B cell (primary cell): Measurements from ENCODE around the gene SLC38A10. TPM values are rescaled to one million over a fixed set of nuclear protein-coding genes. Genes with fewer than 3 reads are reported as not detected.

Experiments
- ATAC-seq: fragments of 200-7000 bp; cut with Tn5 transposase; one replicate; pipeline ENCODE4 v1.10.0; 2021; ENCODE audit warnings: low read depth, mild to moderate bottlenecking, moderate number of reproducible peaks, moderate library complexity
- CTCF ChIA-PET: fragments of 350-600 bp; sonication (Branson Sonifier 250); formaldehyde crosslinking; loops from one replicate; lab custom pipeline; 2021; ENCODE audit warnings: antibody characterized with exemption, inconsistent platforms; lab: Charles Lee
- POLR2A ChIA-PET: fragments of 350-600 bp; sonication (Branson Sonifier 250); formaldehyde crosslinking; loops from one replicate; lab custom pipeline; 2021; ENCODE audit warnings: antibody characterized with exemption; lab: Charles Lee
- DNase-seq: peaks from one replicate; pipeline ENCODE4 v3.0.0; 2013
- H2AFZ ChIP-seq: 2 replicates; pipeline ENCODE4 v1.6.1; 2012; ENCODE audit warnings: mild to moderate bottlenecking, low read depth, low read length; ENCODE audit not compliant: insufficient read depth, poor library complexity, severe bottlenecking
- H3K27ac ChIP-seq, 2 donors: 1 replicate in 1 of 2; 2 replicates in 1 of 2; pipeline ENCODE4 v1.5.1; 2012 to 2013; ENCODE audit warnings: low read length in 2 of 2, mild to moderate bottlenecking in 2 of 2, moderate library complexity in 1 of 2
- H3K27me3 ChIP-seq, 4 experiments: fragments of 200-600 bp in 1 of 4; sonication (generic) in 1 of 4; replicated peaks in 1 of 4; 1 replicate in 2 of 4; 2 replicates in 2 of 4; pipeline versions ENCODE4 v1.6.1 to v1.7.0; 2013 to 2016; ENCODE audit warnings: low read length in 3 of 4, mild to moderate bottlenecking in 2 of 4, mixed read lengths in 1 of 4, moderate library complexity in 1 of 4; ENCODE audit not compliant: insufficient read depth in 4 of 4, control insufficient read depth in 3 of 4; ENCODE audit errors: control extremely low read depth in 1 of 4
- H3K36me3 ChIP-seq, 2 experiments: replicated peaks in 1 of 2; 1 replicate in 1 of 2; 2 replicates in 1 of 2; pipeline versions ENCODE4 v1.6.1 to v1.7.1; 2013; ENCODE audit warnings: low read length in 1 of 2; ENCODE audit not compliant: insufficient read depth in 2 of 2, control insufficient read depth in 1 of 2; ENCODE audit errors: control extremely low read depth in 1 of 2, extremely low read depth in 1 of 2
- H3K4me1 ChIP-seq, 2 donors: fragments of 200-600 bp in 1 of 2; sonication (generic) in 1 of 2; 1 replicate in 1 of 2; 2 replicates in 1 of 2; pipeline versions ENCODE4 v1.5.1 to v1.6.1; 2013 to 2017; ENCODE audit warnings: low read length in 2 of 2; ENCODE audit not compliant: control insufficient read depth in 2 of 2, insufficient read depth in 2 of 2
- H3K4me2 ChIP-seq: replicated peaks from 2 replicates; pipeline ENCODE3; 2012; ENCODE audit warnings: mild to moderate bottlenecking, low read depth, low read length; ENCODE audit not compliant: poor library complexity, severe bottlenecking
- H3K4me3 ChIP-seq, 5 experiments: fragments of 200-600 bp in 1 of 5; sonication (generic) in 1 of 5; 1 replicate in 3 of 5; 2 replicates in 2 of 5; pipeline versions ENCODE4 v1.5.1 to v1.7.0; 2011 to 2016; ENCODE audit warnings: low read length in 4 of 5, mild to moderate bottlenecking in 4 of 5, low read depth in 2 of 5, control low read depth in 1 of 5, moderate library complexity in 1 of 5; ENCODE audit not compliant: insufficient read depth in 1 of 5; ENCODE audit errors: control extremely low read depth in 1 of 5, extremely low read depth in 1 of 5
- H3K79me2 ChIP-seq: fragments of 200-600 bp; sonication (generic); one replicate; pipeline ENCODE4 v1.6.0; 2016; ENCODE audit warnings: low read length; ENCODE audit not compliant: control insufficient read depth, insufficient read depth
- H3K9ac ChIP-seq: fragments of 200-600 bp; sonication (generic); 2 replicates; pipeline ENCODE4 v1.6.1; 2017; ENCODE audit warnings: mild to moderate bottlenecking, low read length, moderate library complexity
- H3K9me3 ChIP-seq, 3 donors: one replicate each; pipeline versions ENCODE4 v1.6.1 to v1.7.1; 2013; ENCODE audit warnings: low read length in 2 of 3; ENCODE audit not compliant: control insufficient read depth in 2 of 3, insufficient read depth in 1 of 3; ENCODE audit errors: control extremely low read depth in 1 of 3
- H4K20me1 ChIP-seq: 2 replicates; pipeline ENCODE4 v1.6.0; 2012; ENCODE audit warnings: mild to moderate bottlenecking, low read length; ENCODE audit not compliant: insufficient read depth, control insufficient read depth, poor library complexity, severe bottlenecking
- H3K27ac Mint-ChIP-seq: one replicate; pipeline ENCODE4 v1.8.0; 2021; ENCODE audit warnings: mixed read lengths
- H3K27me3 Mint-ChIP-seq: one replicate; pipeline ENCODE4 v1.8.0; 2021; ENCODE audit warnings: mixed read lengths
- H3K4me1 Mint-ChIP-seq: one replicate; pipeline ENCODE4 v1.8.0; 2021; ENCODE audit warnings: mixed read lengths
- H3K4me3 Mint-ChIP-seq: one replicate; pipeline ENCODE4 v1.8.0; 2021; ENCODE audit warnings: mixed read lengths
- H3K9me3 Mint-ChIP-seq: one replicate; pipeline ENCODE4 v1.8.0; 2022; ENCODE audit warnings: mixed read lengths; ENCODE audit not compliant: insufficient read depth
- EZH2 ChIP-seq: IDR thresholded peaks from 2 replicates; pipeline ENCODE4 v1.6.1; 2012; ENCODE audit warnings: borderline replicate concordance, low read depth, mild to moderate bottlenecking, moderate library complexity, low read length; ENCODE audit not compliant: insufficient read depth, poor library complexity, severe bottlenecking
- WGBS: methylation state at CpG from one replicate; pipeline ENCODE4 v1.1.5; 2013; ENCODE audit warnings: missing lambda C conversion rate; ENCODE audit not compliant: insufficient coverage; 5-methylcytosine and 5-hydroxymethylcytosine counted together
- intact Hi-C: fragments of 100-400 bp; cut with micrococcal nuclease; formaldehyde crosslinking; loops from one replicate; pipeline ENCODE4 v1.10.0; 2022
- polyA plus RNA-seq: library from polyadenylated mRNA; depleted of rRNA; stranded (reverse); fragments of >200 nt; gene quantifications from 2 replicates; pipeline ENCODE4 v1.2.3, GENCODE V29; 2012
- total RNA-seq, 2 donors: library from RNA; stranded (reverse); fragments of 120-200 nt in 1 of 2; gene quantifications; 1 replicate in 1 of 2; 2 replicates in 1 of 2; pipeline versions ENCODE4 v1.2.3 to v1.2.4, GENCODE V29; 2013 to 2022
- TF ChIP-seq, protein P1 (sequence below): fragments of 200-600 bp; IDR thresholded peaks from one replicate; pipeline ENCODE4 v1.8.0; 2022; ENCODE audit warnings: antibody characterized with exemption, mild to moderate bottlenecking

The SLC38A10 gene
- total and polyA plus RNA-seq, 2 donors (not counting 1 experiment from before 2014, with no cell fraction given), result 76.1 to 104 TPM

DNA sequence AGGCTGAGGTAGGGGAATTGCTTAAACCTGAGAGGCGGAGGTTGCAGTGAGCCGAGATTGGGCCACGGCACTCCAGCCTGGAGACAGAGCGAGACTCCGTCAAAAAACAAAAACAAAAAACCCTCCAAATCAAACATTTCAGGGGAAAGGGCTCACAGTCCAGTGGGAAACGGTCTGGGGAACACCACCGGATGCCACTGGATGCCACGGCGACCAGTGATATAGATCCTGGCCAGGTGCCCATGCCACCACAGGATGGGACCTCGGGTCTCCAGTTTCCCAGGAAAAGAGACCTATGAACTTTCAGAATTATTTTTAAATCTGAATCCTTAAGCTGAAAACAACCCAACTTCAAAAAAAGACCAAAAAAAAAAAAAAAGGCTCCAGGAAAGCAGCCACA, 84.6 kb downstream of the SLC38A10 start:
- Histone ChIP-seq H4K20me1 (no peaks in the 10 kb centered on the region), H2AFZ (no peak overlapping the region), H3K9me3 (no peaks in the 10 kb centered on the region), H3K27ac (no peak overlapping the region), H3K27me3 (no peaks in the 10 kb centered on the region), H3K4me3 (no peak overlapping the region), H3K4me1 (peaks cover 3% of the 10 kb centered on the region in 2 donors), H3K4me2 (no peak overlapping the region), H3K79me2 (peaks cover 22% of the 10 kb centered on the region), H3K36me3 (peaks cover 0 to 7% of the 10 kb centered on the region in 2 experiments), H3K9ac (no peak overlapping the region)
- intact Hi-C loops, result no loop called here
- Mint-ChIP-seq H3K4me3 (no peak overlapping the region), H3K27ac (no peak overlapping the region), H3K9me3 (no peaks in the 10 kb centered on the region), H3K4me1 (peaks cover 12% of the 10 kb centered on the region), H3K27me3 (no peaks in the 10 kb centered on the region)
- 71% methylated on average over 9 of the region's 10 CpGs for WGBS
- TF ChIP-seq EZH2, result no peak
- TF ChIP-seq, protein P1, sequence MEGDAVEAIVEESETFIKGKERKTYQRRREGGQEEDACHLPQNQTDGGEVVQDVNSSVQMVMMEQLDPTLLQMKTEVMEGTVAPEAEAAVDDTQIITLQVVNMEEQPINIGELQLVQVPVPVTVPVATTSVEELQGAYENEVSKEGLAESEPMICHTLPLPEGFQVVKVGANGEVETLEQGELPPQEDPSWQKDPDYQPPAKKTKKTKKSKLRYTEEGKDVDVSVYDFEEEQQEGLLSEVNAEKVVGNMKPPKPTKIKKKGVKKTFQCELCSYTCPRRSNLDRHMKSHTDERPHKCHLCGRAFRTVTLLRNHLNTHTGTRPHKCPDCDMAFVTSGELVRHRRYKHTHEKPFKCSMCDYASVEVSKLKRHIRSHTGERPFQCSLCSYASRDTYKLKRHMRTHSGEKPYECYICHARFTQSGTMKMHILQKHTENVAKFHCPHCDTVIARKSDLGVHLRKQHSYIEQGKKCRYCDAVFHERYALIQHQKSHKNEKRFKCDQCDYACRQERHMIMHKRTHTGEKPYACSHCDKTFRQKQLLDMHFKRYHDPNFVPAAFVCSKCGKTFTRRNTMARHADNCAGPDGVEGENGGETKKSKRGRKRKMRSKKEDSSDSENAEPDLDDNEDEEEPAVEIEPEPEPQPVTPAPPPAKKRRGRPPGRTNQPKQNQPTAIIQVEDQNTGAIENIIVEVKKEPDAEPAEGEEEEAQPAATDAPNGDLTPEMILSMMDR, result no peak
- ATAC-seq (no peak), DNase-seq (no peak)
- CTCF ChIA-PET, result interaction anchor here (0.9 kb wide), 1 partner anchor 187 kb away, joined by 3 read pairs; no protein-coding TSS in a partner anchor
- POLR2A ChIA-PET, result no interaction called here

DNA sequence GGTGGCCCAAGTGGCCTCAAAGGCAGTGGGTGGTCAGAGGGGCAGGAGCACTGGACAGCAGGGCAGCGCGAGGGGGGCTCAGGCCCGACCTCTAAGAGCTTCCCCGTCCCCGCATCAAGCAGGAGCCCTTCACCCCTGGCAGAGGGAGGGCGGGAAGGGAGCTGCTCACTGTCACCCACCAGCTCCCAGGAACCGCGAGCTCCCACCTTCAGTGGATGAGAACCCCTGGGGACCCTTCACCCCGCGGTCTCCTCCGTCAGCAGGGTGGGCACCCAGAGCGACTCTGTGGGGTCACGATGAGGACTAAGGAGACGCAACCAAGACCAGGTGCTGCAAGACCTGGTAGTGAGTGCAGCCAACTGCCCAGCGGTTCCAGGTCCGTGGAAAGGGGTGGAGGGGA, 86.0 kb downstream of the SLC38A10 start:
- ATAC-seq (no peak), DNase-seq (no peak)
- Histone ChIP-seq H3K9ac (no peak overlapping the region), H2AFZ (no peak overlapping the region), H3K9me3 (no peaks in the 10 kb centered on the region), H3K79me2 (peaks cover 22% of the 10 kb centered on the region), H3K27ac (no peak overlapping the region), H3K4me2 (no peak overlapping the region), H3K4me3 (no peak overlapping the region), H3K36me3 (peaks cover 0 to 10% of the 10 kb centered on the region in 2 experiments), H3K4me1 (peaks cover 3% of the 10 kb centered on the region in 2 donors), H4K20me1 (no peaks in the 10 kb centered on the region), H3K27me3 (no peaks in the 10 kb centered on the region)
- H3K4me1 Mint-ChIP-seq, result peaks cover 12% of the 10 kb centered on the region
- no peak overlapping the region for H3K4me3 Mint-ChIP-seq
- no peak overlapping the region for H3K27ac Mint-ChIP-seq
- no peaks in the 10 kb centered on the region for H3K27me3 Mint-ChIP-seq
- intact Hi-C loops, result no loop called here
- no peaks in the 10 kb centered on the region for H3K9me3 Mint-ChIP-seq
- 99% methylated on average over 14 of the region's 16 CpGs for WGBS
- ChIA-PET CTCF (no interaction called here), POLR2A (interaction anchor here (0.5 kb wide), 1 partner anchor 57 kb away, joined by 4 read pairs; no protein-coding TSS in a partner anchor)
- TF ChIP-seq, protein P1, result no peak
- no peak for TF ChIP-seq EZH2
